CMK (cell line): ENCODE measurements around the gene PNKP.

ENCODE experiments used
- DNase-seq: peaks from one replicate; pipeline ENCODE4 v3.0.0-alpha.2; 2010; ENCODE audit warnings: low read depth

The PNKP gene

GRCh38 chr19:49890349-49891311, 23.3 kb upstream of the PNKP start:
- no peak for DNase-seq

- DNase-seq, result peak; percentile 71
Observed at GRCh38 chr19:49889687-49890348, 22.4 kb upstream of the PNKP start.

GRCh38 chr19:49889038-49889686, 21.8 kb upstream of the PNKP start:
- peak; percentile 72 for DNase-seq

- DNase-seq, result no peak
Observed at GRCh38 chr19:49888510-49888824, 21.1 kb upstream of the PNKP start.

GRCh38 chr19:49887665-49888509, 20.5 kb upstream of the PNKP start:
- DNase-seq, result no peak

- DNase-seq, result no peak
Observed at GRCh38 chr19:49887037-49887664, 19.8 kb upstream of the PNKP start.

GRCh38 chr19:49884760-49885159, 17.4 kb upstream of the PNKP start:
- DNase-seq, result no peak

- no peak for DNase-seq
Observed at GRCh38 chr19:49884109-49884508, 16.7 kb upstream of the PNKP start.

GRCh38 chr19:49883094-49883493, 15.7 kb upstream of the PNKP start:
- no peak for DNase-seq

GRCh38 chr19:49882643-49883042, 15.3 kb upstream of the PNKP start:
- no peak for DNase-seq

- DNase-seq, result no peak
Observed at GRCh38 chr19:49881672-49882394, 14.5 kb upstream of the PNKP start.

- no peak for DNase-seq
Observed at GRCh38 chr19:49881186-49881585, 13.8 kb upstream of the PNKP start.

GRCh38 chr19:49880162-49880869, 12.9 kb upstream of the PNKP start:
- DNase-seq, result no peak

- DNase-seq, result no peak
Observed at GRCh38 chr19:49879243-49879963, 12.0 kb upstream of the PNKP start.

- DNase-seq, result no peak
Observed at GRCh38 chr19:49878744-49879070, 11.3 kb upstream of the PNKP start.

- DNase-seq, result peak; percentile 95
Observed at GRCh38 chr19:49877879-49878743, 10.7 kb upstream of the PNKP start.

- DNase-seq, result peak; percentile 100
Observed at GRCh38 chr19:49877020-49877878, 9.9 kb upstream of the PNKP start, which contains the start of the genes AKT1S1 and TBC1D17. Gene AKT1S1, minus strand, starts transcription at chr19:49877355. Its CDS starts 4,060 bp downstream, at chr19:49873295. Gene TBC1D17, plus strand, starts transcription at chr19:49877702. Its CDS starts 22 bp downstream, at chr19:49877724.
